GM21390 (cell line): ENCODE measurements around the gene PJA1.

Source experiments
- ATAC-seq: cut with Tn5 transposase; IDR thresholded peaks from one replicate; pipeline ENCODE4 v1.9.1; 2021; ENCODE audit not compliant: unreplicated experiment

The PJA1 gene

DNA sequence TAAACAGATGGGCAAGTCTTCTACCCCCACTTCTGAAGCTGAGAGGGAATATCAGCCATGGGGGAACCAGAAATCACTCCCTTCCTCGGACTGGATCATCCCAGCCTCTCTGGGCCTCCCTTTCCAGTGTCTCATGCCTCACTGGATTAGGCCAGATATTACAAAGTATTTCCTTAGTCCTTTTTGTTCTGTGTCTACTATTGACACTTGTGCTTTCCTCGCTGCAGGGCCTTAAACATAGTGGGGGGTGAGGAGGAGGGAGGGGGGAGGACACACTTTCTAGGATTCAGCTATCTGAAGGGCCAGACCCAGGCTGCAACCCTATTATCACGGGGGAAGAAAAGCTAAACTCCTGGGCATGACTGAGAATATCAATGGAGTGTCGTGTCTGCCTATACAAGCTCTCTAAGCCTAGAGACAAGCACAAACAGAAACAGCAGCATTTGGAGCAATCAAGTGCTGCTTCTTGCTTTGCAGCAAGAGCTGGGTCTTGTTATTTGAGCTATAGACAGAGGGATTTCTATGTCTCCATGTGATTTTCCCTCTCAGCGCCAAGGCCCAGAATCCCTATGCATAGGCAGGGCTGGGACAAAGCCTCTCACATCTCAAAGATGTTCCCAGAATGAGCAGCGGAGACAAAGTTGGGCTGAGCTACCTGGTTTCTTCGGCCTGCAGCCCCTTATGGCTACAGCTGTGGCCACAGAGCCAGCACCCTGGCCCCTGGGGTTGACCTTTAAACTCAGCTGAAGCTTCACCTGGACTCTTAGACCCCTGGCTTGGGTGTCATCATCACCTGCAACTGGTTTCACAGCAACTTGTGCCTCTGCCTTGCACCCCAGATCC lies 20.2 kb downstream of the PJA1 start:
- no peak for ATAC-seq

DNA sequence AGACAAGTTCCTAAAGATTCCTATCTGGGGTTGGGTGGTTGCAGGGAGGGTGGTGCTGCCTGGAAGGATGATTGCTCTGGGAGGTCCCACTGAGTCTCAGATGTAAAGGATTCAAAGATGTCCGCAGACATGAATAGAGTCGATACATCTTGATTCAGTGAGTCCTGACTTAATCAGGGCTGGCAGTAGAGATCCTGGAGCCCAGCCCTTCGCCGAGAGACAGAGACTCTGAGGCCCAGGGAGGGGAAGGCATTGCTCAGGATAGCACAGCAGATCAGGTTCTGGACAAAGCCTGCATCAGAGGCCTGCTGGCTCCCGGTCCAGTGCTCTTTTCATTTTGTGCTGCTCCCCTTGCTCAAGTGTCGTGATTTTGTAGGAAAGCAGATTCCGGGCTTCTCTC lies 21.7 kb downstream of the PJA1 start:
- ATAC-seq, result no peak

DNA sequence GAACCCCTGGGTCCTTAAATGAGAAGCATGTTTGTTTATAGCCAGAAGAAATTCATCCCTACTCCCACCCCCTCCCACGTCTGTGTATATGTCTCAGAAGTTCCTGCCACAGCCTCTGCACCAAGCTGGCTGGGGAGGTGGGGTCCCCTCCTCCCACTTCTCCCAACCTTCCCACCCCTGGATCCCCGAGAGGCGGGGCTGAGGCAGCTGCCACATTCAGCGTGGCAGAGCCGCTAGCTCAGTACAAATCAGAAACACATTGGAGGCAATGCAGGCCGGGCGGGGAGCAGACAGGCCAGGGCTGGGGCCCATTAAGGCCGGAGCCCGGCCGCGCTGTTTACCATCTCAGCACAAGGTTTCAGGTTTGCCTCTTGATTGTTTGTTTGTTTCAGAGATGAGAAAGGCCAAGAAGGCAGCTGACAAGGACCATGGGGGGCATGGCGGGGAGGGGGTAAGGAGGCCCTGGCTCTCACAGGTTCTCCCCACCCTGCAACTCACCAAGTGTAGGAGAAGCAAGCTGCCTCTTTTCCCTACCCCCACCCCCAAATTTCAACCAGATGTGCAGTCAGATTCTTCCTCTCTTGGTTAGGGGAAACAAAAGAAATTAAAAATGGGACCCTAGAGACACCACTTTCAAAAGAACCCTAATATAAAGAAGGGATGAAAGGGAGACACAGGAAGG lies 22.3 kb downstream of the PJA1 start:
- ATAC-seq, result no peak

DNA sequence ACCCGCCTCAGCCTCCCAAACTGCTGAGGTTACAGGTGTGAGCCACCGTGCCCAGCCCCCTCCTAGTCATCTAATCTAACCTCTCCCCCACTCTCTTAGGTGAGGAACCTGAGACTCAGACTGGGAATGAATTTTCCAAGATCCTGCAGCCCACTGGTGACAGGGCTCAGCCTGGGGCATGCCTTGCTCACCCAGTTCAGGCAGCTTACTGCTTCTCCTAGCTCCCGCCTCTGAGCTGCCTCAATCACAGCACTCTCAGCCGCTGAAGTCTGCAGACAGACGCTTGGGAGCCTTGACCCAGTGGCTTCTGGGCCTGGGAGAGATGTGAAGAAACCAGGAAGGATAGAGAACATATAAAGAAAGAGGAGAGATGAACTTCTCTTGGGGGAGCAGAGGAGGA lies 24.4 kb downstream of the PJA1 start:
- no peak for ATAC-seq

DNA sequence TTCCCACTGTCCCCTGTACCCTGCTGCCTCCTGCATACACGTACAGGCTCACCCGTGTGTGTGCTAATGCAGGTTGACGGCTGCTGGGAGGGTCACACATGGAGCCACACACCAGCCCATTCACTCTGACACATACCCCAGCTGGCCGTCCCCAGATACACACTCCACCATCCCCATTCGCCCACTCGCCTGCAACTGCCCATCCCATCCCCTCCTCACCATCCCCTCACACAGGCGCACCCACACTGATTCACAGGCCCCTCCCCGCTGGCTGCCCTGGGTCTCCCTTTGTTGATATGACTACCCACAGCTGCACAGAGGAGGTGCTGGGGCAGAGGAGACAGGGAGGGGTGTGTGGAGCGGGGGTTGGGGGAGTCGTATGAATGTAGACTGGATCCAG lies 25.7 kb downstream of the PJA1 start:
- no peak for ATAC-seq

DNA sequence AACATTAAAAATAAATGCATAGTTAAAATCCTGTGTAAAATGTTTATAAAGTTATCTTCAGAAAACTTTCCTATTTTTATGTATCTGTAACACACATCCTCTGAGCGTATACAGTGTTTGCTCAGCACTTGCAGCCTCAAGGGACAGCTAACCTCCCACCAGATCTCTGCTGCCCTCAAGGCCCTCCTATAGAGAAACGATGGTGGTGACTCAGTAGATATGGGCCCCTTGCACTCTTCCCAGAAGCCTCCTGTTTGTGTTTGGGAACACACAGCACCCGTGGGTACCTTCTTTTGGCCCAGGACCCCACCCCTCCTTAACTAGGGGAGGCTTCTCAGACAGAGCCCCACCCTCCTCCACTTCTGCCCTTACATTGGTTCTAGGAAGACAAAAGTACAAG lies 26.7 kb downstream of the PJA1 start:
- no peak for ATAC-seq

DNA sequence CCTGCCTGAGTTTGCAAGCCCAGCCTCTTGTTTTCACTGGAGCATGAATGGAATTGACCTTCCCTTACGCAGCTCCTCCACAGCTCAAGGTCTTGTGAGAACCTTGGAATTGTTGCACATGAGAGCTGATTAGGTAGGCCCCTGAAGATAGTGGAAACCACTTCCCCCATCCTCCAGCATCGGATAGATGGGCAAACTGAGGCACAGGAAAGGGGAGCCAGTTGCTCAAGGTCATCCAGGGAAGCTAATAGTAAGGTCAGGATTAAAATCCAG lies 27.2 kb downstream of the PJA1 start:
- ATAC-seq, result no peak

DNA sequence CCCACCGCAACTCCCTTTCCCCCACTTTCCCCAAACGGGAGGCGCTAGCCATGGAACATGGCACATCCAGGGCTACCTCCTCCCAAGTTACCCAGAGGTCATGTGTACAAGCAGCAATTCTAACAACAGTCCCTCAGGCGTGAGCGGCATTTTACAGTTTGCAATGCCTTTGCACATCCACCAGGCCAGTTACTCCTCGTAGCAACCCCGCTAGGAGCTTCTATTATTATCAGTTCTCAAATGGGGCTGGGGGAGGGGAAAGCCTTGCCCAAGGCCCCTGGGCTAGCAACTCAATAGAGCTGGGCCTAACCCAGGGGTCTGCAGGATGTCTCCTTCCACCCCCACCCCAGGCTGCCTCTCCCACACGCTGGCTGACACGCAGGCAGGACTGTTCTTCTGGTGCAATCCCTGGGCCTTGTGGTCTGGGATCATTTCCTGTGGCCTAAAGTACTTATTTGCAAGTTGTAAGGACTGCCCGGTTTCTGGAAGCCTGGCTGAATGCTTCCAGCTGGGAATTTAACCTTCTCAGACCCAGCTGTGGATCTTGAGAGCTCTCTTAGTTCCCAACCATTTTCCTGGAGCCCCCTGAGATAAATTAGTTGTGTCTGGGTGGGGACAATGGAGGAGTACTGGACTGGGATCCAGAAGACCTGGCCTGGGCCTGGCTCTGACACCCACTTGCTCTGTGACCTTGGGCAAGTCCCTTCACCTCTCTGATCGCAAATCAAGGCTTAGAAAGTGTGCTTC lies 27.7 kb downstream of the PJA1 start:
- ATAC-seq, result no peak

DNA sequence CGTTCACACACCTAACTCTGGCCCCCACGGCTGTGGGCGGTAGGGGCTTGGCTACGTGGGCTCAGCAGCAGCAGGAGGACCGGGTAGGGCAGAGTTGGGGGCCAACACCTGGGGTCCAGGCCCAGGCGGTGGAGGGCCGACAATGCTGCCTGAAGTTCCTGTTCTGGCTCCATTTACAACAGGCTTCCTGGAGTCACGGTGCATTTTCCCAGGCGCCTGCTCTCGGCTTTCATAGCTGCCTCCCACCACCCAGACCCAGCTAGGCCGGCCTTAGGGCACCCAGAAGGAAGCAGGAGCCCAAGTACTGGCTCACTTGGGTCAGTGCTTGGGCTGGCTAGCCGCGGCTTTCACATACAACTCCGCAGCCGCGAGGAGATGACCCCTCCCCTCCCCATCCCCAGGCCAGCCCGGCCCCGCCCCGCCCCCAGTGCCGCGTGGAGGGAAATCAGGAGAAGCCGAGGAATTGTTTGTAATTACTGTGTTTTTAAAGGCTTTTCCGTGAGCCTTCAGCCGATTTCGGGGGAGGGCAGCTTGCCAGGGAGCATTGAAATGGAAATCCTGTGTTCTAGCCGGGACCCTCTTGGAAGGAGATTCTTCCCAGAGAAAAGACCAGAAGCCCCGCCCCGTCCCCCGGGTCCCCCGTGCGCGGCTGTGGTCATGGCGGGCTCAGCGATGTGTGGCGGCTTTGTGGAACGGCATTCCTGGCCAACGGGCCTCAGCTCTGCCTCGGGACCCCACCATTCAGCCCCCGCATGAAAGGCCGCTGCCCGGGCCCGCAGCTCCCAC lies 28.5 kb downstream of the PJA1 start:
- ATAC-seq, result no peak

DNA sequence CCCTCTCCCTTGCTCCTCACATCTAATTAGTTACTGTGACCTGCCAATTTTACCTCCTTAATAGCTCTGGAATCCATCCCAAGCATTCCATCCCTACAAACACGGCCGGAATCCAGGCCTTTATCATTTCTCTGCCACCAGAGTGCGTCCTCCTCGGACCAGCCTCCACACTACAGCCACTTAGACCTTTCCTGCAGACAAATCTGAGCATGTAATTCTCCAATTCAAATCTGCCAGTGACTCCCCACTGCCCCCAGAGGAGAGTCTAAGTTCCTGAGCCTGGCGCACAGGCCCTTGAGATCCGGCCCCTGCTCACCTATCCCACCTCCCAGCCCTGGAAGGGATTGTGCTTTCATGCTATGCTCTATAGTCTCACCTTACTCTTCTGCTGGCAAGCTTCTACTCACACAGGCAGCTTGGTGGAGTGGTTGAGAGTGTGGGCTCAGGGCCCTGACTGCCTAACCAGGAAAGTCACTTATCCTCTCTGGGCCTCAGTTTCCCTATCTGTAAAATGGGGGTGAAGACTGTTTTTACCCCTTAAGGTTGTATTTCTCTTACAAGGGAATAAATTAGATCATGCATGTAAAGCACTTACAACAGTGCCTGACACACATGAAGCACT lies 31.2 kb downstream of the PJA1 start:
- no peak for ATAC-seq

DNA sequence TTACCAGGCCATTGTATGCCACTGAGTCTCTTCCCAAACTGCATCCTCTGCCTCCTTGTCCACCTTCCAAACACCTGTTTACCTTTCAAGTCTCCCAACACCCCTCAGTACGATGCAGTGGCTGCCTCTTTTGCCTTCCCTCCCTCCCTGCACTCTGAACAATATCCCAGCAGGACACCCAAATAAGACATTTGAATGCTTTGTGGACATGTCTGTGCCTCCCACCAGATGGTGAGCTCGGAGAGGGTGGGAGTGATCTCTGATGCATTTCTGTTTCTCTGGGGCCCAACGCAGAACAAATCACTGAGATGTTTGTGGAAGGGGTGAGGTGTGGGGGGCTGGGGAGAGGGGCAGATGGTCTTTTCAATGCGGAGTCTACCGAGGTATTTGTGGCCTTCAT lies 33.4 kb downstream of the PJA1 start:
- no peak for ATAC-seq

DNA sequence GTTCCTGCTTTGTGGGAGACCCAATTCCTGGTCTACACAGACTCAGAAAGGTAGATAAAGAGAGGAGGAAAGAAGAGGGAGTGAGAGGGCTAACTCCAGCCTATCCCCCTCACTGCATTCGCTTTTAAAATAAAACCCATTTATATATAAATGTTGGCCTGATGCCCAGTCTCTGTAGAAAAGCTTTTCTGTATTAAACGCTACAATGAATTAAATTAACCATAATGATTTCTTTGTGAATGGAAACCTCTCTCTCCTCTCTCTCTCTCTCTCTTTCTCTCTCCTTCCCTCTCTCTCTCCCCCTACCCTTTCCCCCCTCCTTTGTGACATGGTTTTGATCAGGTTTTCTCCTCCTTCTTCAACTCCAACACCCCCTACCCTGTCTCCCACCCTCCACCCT lies 34.8 kb downstream of the PJA1 start:
- no peak for ATAC-seq

DNA sequence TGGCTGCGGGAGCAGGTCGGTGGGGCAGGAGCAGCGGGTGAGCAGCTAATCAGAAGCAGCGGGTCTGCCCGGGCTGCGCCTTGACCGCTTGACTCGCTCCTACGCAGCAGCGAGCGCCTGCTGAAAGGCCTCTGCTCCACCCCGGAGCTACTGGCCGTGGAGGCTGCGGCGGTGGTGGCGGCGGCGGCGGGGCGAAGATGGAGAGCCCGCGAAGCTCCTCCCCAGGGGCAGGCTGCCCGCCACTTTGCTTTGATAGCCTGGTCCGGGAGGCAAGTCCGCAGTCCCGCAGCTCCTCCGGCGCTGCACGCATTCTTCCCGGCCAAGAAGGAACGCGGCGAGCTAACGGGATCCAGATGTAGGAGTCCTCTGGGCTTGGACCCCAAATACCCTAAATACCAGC lies 36.7 kb downstream of the PJA1 start:
- no peak for ATAC-seq

DNA sequence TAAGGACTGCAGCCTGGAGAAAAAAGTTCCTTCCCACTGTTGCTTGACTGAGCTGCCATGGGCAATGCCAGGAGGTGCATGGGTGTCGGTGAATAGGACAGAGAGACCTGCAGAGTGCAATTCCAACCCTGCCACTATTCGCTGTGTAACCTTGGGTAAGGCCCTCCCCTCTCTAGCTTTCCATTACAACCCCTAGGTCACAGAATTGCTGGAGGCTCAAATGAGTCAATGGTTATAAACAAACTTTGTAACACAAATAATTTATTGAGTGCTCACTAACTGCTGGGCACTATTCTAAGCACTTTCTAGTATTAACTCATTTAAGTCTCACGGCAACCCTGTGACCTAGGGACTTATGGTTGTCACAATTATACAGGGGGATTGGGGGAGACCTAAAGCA lies 37.8 kb downstream of the PJA1 start:
- no peak for ATAC-seq

DNA sequence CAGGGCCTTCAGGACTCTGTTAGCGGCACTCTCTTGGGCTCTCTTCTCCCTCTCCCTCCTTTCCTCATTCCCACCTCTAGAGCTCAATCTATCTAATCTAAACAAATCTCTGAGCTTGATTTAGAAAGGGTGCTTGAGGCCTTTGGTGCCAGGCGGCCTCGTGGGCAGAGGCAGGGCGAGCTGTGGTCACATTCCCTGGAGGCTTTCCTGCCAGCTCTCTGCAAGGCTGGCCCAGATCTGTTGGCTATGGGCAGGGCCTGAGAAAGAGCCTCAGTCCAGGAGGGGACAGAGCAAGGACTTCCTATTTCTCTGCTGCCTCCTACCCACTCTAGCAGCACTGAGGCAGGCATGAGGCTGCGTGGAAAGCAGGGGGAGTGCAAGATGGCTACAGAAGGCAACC lies 38.6 kb downstream of the PJA1 start:
- no peak for ATAC-seq

DNA sequence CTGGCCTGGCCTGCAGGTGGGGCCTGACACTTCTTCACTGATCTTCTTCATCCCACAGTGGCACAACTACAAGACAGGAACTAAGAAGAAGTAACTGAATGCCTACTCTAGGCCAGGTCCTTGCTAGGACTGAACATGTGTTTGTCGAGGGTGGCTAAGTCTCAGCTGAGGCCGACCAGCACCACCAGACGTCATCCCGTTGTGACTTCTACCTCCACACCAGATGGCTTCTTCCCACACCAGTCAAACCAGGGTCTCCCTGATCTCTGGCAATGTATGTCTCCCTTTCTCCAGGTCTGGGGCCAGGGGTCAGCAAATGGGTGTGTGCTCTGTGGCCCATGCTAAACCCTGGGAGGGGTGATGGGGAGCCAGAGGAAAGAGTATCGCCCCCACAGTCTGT lies 40.2 kb downstream of the PJA1 start:
- ATAC-seq, result no peak

DNA sequence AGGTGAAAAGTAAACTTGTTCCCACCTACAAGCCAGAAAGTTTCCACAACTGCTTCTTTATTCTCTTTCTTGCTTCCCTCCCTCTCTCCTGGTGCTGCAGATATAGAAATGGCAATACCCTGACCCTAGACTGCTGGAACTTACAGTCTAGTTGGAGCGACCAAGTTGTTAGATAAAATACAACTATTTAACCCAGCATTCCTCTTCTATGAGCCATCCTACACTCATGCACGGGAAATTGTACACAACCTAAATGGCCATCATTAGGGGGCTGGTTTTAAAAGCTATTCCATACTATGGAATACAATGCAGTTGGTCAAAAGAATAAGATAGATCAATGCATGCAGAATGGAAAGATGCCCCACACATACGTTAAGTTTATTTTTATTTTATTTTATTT lies 41.1 kb downstream of the PJA1 start:
- ATAC-seq, result no peak

DNA sequence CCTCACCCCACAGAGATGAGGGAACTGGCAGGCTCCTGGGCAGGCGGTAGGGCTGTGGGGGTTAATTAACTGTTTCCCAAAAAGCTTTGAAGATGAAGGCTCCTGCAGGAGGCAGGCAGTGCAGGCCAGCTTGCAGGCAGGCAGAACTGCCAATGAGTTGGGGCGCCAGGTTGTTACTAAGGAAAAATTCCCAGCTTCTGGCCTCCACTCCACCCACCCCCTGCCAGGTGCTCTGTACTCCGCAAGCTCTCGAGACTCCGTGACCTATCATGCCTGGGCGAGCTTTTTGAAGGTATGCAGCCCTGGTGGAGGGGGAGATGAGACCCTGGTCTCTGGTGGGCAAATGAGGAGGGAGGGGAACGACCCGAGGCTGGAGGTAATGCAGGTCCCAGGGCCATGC lies 41.8 kb downstream of the PJA1 start:
- no peak for ATAC-seq

DNA sequence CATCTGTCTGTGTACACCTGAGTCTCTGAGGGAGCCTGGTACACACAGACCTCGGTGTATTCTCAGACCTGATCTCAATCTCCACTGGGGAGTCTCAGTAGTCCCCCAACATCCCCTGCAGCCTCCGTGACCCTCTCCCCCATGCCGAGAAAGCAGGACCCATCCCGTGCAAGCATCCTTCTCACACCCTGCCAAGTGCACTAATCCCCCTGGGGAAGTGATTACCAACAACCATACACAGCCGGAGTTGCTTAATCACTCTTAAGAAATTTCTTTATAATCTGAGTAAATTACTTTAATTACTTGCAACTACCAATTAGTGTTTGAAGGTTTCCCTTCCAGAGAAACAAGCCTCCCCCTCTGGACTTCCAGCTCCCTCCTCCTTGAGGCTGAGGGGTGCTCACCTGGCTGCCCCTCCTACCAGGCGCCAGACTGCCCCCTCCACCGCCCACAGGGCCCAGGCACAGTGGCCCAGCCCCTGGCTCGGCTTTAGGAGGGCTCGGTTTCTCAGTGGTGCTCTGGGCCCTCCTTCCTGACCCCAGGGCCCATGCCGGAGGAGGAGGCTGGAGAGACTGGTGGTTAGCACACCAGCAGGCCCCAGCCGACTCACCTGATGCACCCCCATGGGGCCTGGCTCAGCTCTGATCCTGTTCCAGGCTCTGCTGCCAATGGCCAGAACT lies 43.8 kb downstream of the PJA1 start:
- ATAC-seq, result no peak

DNA sequence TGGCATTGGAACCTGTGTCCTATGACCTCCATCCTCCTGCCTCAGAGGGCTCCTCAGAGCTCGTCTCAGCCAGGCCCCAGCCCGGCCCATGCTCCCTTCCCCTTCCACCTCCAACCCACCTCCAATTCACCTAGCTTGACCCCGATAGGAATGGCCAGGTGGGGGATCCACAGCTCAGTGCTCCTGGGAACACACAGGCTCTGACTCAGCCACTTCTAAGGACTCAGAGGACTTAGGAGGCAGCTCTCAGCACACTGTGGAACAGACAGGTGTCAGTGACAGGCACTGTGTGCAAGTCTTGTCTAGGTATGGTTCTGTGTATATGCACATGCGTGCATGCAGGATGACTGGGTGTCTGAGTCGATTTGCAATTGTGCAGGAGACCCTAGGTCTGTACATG lies 44.8 kb downstream of the PJA1 start:
- ATAC-seq, result no peak

DNA sequence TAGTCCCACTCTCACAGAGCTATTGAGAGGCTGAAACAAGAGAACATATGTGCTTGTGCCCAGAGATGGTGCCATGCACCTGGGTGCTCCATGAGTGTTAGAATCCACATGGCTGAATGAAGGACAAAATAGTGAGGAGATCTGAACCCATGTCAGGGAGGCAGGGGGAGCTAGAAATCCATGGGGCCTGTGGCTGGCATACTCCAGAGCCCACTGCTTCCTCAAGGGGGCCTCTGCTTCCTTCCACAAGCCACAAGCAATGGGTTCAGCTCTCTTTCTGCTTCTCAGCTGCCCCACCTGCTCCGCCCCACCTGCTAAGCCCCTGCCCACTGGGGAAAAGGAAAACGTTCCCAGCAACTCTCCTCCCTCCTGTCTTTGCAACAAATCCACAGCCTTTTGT lies 46.1 kb downstream of the PJA1 start:
- ATAC-seq, result no peak
